OCI-LY7 (cell line): ENCODE measurements around the gene ZNF587B.
"Not testable (repeated sequence)": the region's sequence is repeated elsewhere in the genome, so short reads cannot be mapped to it uniquely, and the experiment has no call there.

ENCODE experiments used
- EZH2phosphoT487 ChIP-seq: fragments of 200-600 bp; sonication (generic); IDR thresholded peaks from 2 replicates; pipeline ENCODE4 v1.6.1; 2018; ENCODE audit warnings: low read depth, borderline replicate concordance, mild to moderate bottlenecking, mixed run types, antibody characterized with exemption, low read length, moderate library complexity, mixed read lengths
- TF ChIP-seq, protein P1 (sequence below): fragments of 200-600 bp; sonication (generic); conservative IDR thresholded peaks from 2 replicates; pipeline ENCODE4 v1.5.1; 2014; ENCODE audit warnings: mild to moderate bottlenecking, antibody characterized with exemption, low read length, moderate library complexity, mixed read lengths

DNA sequence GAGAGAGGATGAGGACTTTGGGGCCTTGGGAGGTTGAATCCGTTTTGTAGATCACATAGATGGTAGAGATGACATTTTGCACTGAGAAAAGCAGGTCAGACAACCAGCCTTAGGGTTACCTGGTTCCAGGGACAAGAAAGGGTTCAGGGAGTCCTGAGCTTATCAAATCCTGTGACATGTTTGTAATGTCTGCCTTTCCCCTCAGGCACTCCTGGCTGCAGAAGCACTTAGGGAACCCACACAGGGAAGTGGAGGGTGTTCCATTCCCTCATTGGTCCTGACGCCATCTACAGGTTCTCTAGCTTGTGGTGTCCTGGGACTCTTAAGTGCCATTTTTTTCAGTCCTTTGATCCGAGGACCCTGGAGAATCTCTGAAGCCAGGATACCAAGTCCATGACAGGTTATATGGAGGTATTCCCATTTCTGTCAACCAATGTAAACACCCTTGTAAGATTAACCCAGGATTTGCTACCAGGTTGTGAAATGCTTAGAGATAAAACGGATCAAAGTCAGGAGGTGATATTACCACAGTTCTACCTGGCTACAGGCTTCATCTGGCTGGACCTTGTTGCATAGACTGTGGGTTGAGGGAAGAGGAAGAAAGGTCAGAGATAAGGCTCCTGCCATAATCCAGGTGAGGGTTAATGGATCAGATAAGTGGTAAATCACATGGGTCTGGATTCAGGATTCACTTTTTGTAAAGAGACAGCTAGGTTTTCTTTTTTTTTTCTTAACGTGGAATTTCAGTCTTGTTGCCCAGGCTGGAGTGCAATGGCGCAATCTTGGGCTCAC is 21.9 kb downstream of the ZNF587B start:
- TF ChIP-seq, protein P1, sequence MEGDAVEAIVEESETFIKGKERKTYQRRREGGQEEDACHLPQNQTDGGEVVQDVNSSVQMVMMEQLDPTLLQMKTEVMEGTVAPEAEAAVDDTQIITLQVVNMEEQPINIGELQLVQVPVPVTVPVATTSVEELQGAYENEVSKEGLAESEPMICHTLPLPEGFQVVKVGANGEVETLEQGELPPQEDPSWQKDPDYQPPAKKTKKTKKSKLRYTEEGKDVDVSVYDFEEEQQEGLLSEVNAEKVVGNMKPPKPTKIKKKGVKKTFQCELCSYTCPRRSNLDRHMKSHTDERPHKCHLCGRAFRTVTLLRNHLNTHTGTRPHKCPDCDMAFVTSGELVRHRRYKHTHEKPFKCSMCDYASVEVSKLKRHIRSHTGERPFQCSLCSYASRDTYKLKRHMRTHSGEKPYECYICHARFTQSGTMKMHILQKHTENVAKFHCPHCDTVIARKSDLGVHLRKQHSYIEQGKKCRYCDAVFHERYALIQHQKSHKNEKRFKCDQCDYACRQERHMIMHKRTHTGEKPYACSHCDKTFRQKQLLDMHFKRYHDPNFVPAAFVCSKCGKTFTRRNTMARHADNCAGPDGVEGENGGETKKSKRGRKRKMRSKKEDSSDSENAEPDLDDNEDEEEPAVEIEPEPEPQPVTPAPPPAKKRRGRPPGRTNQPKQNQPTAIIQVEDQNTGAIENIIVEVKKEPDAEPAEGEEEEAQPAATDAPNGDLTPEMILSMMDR: not testable (repeated sequence)
- not testable (repeated sequence) for TF ChIP-seq EZH2phosphoT487
